Esophagus squamous epithelium (tissue), 4 donors: Measurements from ENCODE around the gene ANKRD65.

ENCODE experiments used
- POLR2A ChIP-seq, 4 donors: fragments of 450-650 bp; IDR thresholded peaks; one replicate each; pipeline ENCODE4 v1.6.1; 2017; ENCODE audit warnings: antibody characterized with exemption in 4 of 4, mild to moderate bottlenecking in 4 of 4, moderate library complexity in 3 of 4
- TF ChIP-seq, protein P1 (sequence below), 6 experiments: fragments of 450-650 bp in 4 of 6; fragments of 200-600 bp in 2 of 6; sonication (generic) in 2 of 6; IDR thresholded peaks; one replicate each; pipeline ENCODE4 v1.5.1; 2016 to 2019; ENCODE audit warnings: antibody characterized with exemption in 6 of 6, mild to moderate bottlenecking in 4 of 6, moderate library complexity in 4 of 6

GRCh38 chr1:1402072-1402900 is 18.8 kb downstream of the ANKRD65 start:
- TF ChIP-seq POLR2A (IDR thresholded peaks at IDR 0.05) = no peak
- TF ChIP-seq, protein P1, sequence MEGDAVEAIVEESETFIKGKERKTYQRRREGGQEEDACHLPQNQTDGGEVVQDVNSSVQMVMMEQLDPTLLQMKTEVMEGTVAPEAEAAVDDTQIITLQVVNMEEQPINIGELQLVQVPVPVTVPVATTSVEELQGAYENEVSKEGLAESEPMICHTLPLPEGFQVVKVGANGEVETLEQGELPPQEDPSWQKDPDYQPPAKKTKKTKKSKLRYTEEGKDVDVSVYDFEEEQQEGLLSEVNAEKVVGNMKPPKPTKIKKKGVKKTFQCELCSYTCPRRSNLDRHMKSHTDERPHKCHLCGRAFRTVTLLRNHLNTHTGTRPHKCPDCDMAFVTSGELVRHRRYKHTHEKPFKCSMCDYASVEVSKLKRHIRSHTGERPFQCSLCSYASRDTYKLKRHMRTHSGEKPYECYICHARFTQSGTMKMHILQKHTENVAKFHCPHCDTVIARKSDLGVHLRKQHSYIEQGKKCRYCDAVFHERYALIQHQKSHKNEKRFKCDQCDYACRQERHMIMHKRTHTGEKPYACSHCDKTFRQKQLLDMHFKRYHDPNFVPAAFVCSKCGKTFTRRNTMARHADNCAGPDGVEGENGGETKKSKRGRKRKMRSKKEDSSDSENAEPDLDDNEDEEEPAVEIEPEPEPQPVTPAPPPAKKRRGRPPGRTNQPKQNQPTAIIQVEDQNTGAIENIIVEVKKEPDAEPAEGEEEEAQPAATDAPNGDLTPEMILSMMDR (IDR thresholded peaks at IDR 0.05) = peak; percentile 18 to 75 (median 30)
